ENCODE data around the gene PDXDC1.
"Not testable (repeated sequence)": the region's sequence is repeated elsewhere in the genome, so short reads cannot be mapped to it uniquely, and the experiment has no call there.

The PDXDC1 gene

GRCh38 chr16:14974656-14975417 lies at the start of gene PDXDC1:
Gene PDXDC1 (plus strand): TSS chr16:14975026. CDS start chr16:14975200, 174 bp downstream.
- peaks cover 0 to 34% (median 1%) of the 10 kb centered on the region in 4 donors for H3K4me1 ChIP-seq
- TF ChIP-seq CTCF (IDR thresholded peaks at IDR 0.05) = peak in 1 of 2 experiments; percentile 5
- H3K27me3 ChIP-seq; H3K36me3 ChIP-seq; H3K9me3 ChIP-seq; intact Hi-C loops (cut with DNase I; ENCODE audit: low total_unique reads): not testable (repeated sequence)
- peak; percentile 93 to 97 for DNase-seq
- H3K4me3 ChIP-seq = peak within 1 kb of the TSS; percentile 60 to 61
- peak within 1 kb of the TSS; percentile 81 to 86 for H3K27ac ChIP-seq

- H3K4me1 ChIP-seq; H3K27me3 ChIP-seq; H3K4me3 ChIP-seq; H3K9me3 ChIP-seq; H3K27ac ChIP-seq; intact Hi-C loops (cut with DNase I; ENCODE audit: low total_unique reads): not testable (repeated sequence)
- peak; percentile 22 to 73 for DNase-seq
- H3K36me3 ChIP-seq = peaks cover 7 to 11% (median 7%) of the 10 kb centered on the region in 3 donors
These were observed 46.6 kb upstream of the PDXDC1 start for GRCh38 chr16:14928064-14928714.

- H3K4me3 ChIP-seq; H3K4me1 ChIP-seq; H3K9me3 ChIP-seq; H3K36me3 ChIP-seq; H3K27ac ChIP-seq; intact Hi-C loops (cut with DNase I; ENCODE audit: low total_unique reads); H3K27me3 ChIP-seq: not testable (repeated sequence)
- peak in 1 of 2 donors; percentile 25 for DNase-seq
These were observed 45.6 kb upstream of the PDXDC1 start for GRCh38 chr16:14929176-14929575.

- DNase-seq, H3K4me3 ChIP-seq, H3K4me1 ChIP-seq: not testable (repeated sequence)
These were observed 44.6 kb upstream of the PDXDC1 start for GRCh38 chr16:14930246-14930645.

GRCh38 chr16:14930971-14931370 lies 43.9 kb upstream of the PDXDC1 start:
- H3K36me3 ChIP-seq = peaks cover 7 to 12% (median 9%) of the 10 kb centered on the region in 3 donors
- H3K4me3 ChIP-seq; intact Hi-C loops (cut with DNase I; ENCODE audit: low total_unique reads); H3K9me3 ChIP-seq; H3K27me3 ChIP-seq; H3K4me1 ChIP-seq; H3K27ac ChIP-seq: not testable (repeated sequence)
- peak in 1 of 2 donors; percentile 33 for DNase-seq

More at GRCh38 chr16:14930246-14930645, 44.6 kb upstream of the PDXDC1 start:
- H3K9me3 ChIP-seq; H3K27me3 ChIP-seq; intact Hi-C loops (cut with DNase I; ENCODE audit: low total_unique reads); H3K27ac ChIP-seq; H3K36me3 ChIP-seq: not testable (repeated sequence)

GRCh38 chr16:14932581-14933375 lies 42.0 kb upstream of the PDXDC1 start:
- H3K27me3 ChIP-seq; H3K9me3 ChIP-seq; H3K27ac ChIP-seq; H3K4me1 ChIP-seq; intact Hi-C loops (cut with DNase I; ENCODE audit: low total_unique reads); H3K4me3 ChIP-seq: not testable (repeated sequence)
- peak in 1 of 2 donors; percentile 54 for DNase-seq
- peaks cover 7 to 12% (median 9%) of the 10 kb centered on the region in 3 donors for H3K36me3 ChIP-seq

GRCh38 chr16:14937143-14937542 lies 37.7 kb upstream of the PDXDC1 start, which contains the start of gene NPIPA1:
Gene NPIPA1 (plus strand): TSS chr16:14937443. CDS start chr16:14937443, 0 bp downstream.
- H3K27ac ChIP-seq; H3K36me3 ChIP-seq; intact Hi-C loops (cut with DNase I; ENCODE audit: low total_unique reads); H3K4me1 ChIP-seq; H3K27me3 ChIP-seq; H3K4me3 ChIP-seq; DNase-seq; H3K9me3 ChIP-seq: not testable (repeated sequence)

GRCh38 chr16:14937994-14938393 lies 36.8 kb upstream of the PDXDC1 start:
- H3K4me3 ChIP-seq; H3K9me3 ChIP-seq; H3K4me1 ChIP-seq; intact Hi-C loops (cut with DNase I; ENCODE audit: low total_unique reads); H3K27me3 ChIP-seq; H3K27ac ChIP-seq; H3K36me3 ChIP-seq: not testable (repeated sequence)
- DNase-seq = peak in 1 of 2 donors; percentile 31

- H3K36me3 ChIP-seq; H3K4me1 ChIP-seq; intact Hi-C loops (cut with DNase I; ENCODE audit: low total_unique reads); H3K9me3 ChIP-seq; H3K27ac ChIP-seq; H3K27me3 ChIP-seq; DNase-seq; H3K4me3 ChIP-seq: not testable (repeated sequence)
These were observed 32.1 kb upstream of the PDXDC1 start for GRCh38 chr16:14942686-14943085.
